ENCODE data around the gene TMEM221. TPM values are rescaled to one million over a fixed set of nuclear protein-coding genes. Genes with fewer than 3 reads are reported as not detected.

TMEM221 gene
- total and polyA plus RNA-seq, 9 of the 15 experiments (the other 6 are each of a cell fraction or from before 2014, with no cell fraction given): 0.06 to 0.35 TPM; not detected in 7

- FAIRE-seq: no peak
- Histone ChIP-seq H2AFZ (ENCODE audit: low read depth, low read length) (no peak overlapping the region), H3K27me3 (ENCODE audit: control insufficient read depth in 2 of 2, insufficient read depth in 2 of 2, low read length in 2 of 2) (peaks cover 5 to 23% of the 10 kb centered on the region in 2 experiments; a peak in 4 of 5 replicates), H3K36me3 (ENCODE audit: control insufficient read depth, insufficient read depth, low read length) (no peaks in the 10 kb centered on the region), H3K9ac (ENCODE audit: insufficient read depth in 1 of 2, low read depth in 2 of 2, low read length in 2 of 2) (no peak overlapping the region), H3K4me1 (replicated peaks in 1 of 2; ENCODE audit: control insufficient read depth in 2 of 2, insufficient read depth in 2 of 2, low read length in 2 of 2) (peaks cover 0 to 22% of the 10 kb centered on the region in 2 experiments; a peak in 3 of 5 replicates), H3K4me3 (no peak overlapping the region), H3K4me2 (ENCODE audit: insufficient read depth, low read length) (no peak overlapping the region), H3K79me2 (ENCODE audit: control insufficient read depth, insufficient read depth, low read length) (no peaks in the 10 kb centered on the region), H3K9me3 (replicated peaks; ENCODE audit: control insufficient read depth, insufficient read depth, low read depth, low read length) (no peaks in the 10 kb centered on the region), H3K27ac (ENCODE audit: extremely low read depth, low read depth, low read length) (no peak overlapping the region), H3K9me1 (ENCODE audit: control insufficient read depth, insufficient read depth, low read length) (no peaks in the 10 kb centered on the region), H4K20me1 (replicated peaks; ENCODE audit: control insufficient read depth, insufficient read depth, low read length) (no peaks in the 10 kb centered on the region)
- ChIA-PET CTCF (ENCODE audit: low intra/inter-chr PET ratio) (no interaction called here), POLR2A (no interaction called here)
- no peak for ATAC-seq
- no TSS peak for BruUV-seq (replicated peaks)
- 51% methylated on average over 11 of the region's 11 CpGs for WGBS (ENCODE audit: insufficient coverage, low coverage, missing lambda C conversion rate)
- intact Hi-C loops (cut with micrococcal nuclease) (loop anchor here (10.0 kb wide), 1 partner anchor 219 kb away; no protein-coding TSS in a partner anchor), in situ Hi-C loops (cut with MboI) (no loop called here)
- TF ChIP-seq GTF2F1 (IDR thresholded peaks at IDR 0.05; ENCODE audit: low read depth, low read length): no peak
- no peak for TF ChIP-seq NUFIP1 (IDR thresholded peaks at IDR 0.05; ENCODE audit: partially characterized antibody)
- TF ChIP-seq ZNF511 (CRISPR knock-in tag; IDR thresholded peaks at IDR 0.05): no peak
- TF ChIP-seq LEF1 (IDR thresholded peaks at IDR 0.05): no peak
- TF ChIP-seq ATF6 (CRISPR knock-in tag; IDR thresholded peaks at IDR 0.05): no peak
- TF ChIP-seq TCFL5 (CRISPR knock-in tag; conservative IDR thresholded peaks at IDR 0.05): no peak
- TF ChIP-seq ZNF277 (CRISPR knock-in tag; IDR thresholded peaks at IDR 0.05; ENCODE audit: borderline replicate concordance): no peak
- TF ChIP-seq, protein P1, sequence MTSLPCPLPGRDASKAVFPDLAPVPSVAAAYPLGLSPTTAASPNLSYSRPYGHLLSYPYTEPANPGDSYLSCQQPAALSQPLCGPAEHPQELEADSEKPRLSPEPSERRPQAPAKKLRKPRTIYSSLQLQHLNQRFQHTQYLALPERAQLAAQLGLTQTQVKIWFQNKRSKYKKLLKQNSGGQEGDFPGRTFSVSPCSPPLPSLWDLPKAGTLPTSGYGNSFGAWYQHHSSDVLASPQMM (CRISPR knock-in tag; IDR thresholded peaks at IDR 0.05): no peak
- no peak for TF ChIP-seq CC2D1A (IDR thresholded peaks at IDR 0.05)
- TF ChIP-seq EHMT2 (IDR thresholded peaks at IDR 0.05): no peak
- TF ChIP-seq FUS (optimal IDR thresholded peaks at IDR 0.05; ENCODE audit: low read depth, low read length): no peak
- TF ChIP-seq EGR1 (conservative IDR thresholded peaks at IDR 0.05): no peak
- TF ChIP-seq ZNF124 (CRISPR knock-in tag; IDR thresholded peaks at IDR 0.05): no peak
- no peak for TF ChIP-seq ZNF24 (IDR thresholded peaks at IDR 0.05)
- TF ChIP-seq, protein P2, sequence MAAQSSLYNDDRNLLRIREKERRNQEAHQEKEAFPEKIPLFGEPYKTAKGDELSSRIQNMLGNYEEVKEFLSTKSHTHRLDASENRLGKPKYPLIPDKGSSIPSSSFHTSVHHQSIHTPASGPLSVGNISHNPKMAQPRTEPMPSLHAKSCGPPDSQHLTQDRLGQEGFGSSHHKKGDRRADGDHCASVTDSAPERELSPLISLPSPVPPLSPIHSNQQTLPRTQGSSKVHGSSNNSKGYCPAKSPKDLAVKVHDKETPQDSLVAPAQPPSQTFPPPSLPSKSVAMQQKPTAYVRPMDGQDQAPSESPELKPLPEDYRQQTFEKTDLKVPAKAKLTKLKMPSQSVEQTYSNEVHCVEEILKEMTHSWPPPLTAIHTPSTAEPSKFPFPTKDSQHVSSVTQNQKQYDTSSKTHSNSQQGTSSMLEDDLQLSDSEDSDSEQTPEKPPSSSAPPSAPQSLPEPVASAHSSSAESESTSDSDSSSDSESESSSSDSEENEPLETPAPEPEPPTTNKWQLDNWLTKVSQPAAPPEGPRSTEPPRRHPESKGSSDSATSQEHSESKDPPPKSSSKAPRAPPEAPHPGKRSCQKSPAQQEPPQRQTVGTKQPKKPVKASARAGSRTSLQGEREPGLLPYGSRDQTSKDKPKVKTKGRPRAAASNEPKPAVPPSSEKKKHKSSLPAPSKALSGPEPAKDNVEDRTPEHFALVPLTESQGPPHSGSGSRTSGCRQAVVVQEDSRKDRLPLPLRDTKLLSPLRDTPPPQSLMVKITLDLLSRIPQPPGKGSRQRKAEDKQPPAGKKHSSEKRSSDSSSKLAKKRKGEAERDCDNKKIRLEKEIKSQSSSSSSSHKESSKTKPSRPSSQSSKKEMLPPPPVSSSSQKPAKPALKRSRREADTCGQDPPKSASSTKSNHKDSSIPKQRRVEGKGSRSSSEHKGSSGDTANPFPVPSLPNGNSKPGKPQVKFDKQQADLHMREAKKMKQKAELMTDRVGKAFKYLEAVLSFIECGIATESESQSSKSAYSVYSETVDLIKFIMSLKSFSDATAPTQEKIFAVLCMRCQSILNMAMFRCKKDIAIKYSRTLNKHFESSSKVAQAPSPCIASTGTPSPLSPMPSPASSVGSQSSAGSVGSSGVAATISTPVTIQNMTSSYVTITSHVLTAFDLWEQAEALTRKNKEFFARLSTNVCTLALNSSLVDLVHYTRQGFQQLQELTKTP (IDR thresholded peaks at IDR 0.05; ENCODE audit: low read depth in 1 of 2, partially characterized antibody in 2 of 2): no peak
- DNase-seq (ENCODE audit: extremely low read depth in 1 of 4, low spot score in 3 of 4): no peak
Observed at GRCh38 chr19:17456127-17456526, 7.7 kb upstream of the TMEM221 start.

All from K562 (cell line).